MCF 10A (cell line): ENCODE data around the gene CEP112. TPM values are rescaled to one million over a fixed set of nuclear protein-coding genes. Genes with fewer than 3 reads are reported as not detected.

Source experiments
- BruUV-seq: library from RNA; stranded (reverse); fragments of 400-500 nt; replicated peaks from 2 replicates; lab custom pipeline; 2021; lab: Mats Ljungman, UMichigan
- CTCF ChIA-PET: fragments of 300-600 bp; sonication (Branson Sonifier 250); formaldehyde crosslinking; extraction: SDS; loops from one replicate; lab custom pipeline; 2021; ENCODE audit warnings: antibody characterized with exemption, inconsistent platforms; lab: Yijun Ruan, JAX
- POLR2A ChIA-PET: fragments of 300-600, 350-650 bp; sonication (Branson Sonifier 250); formaldehyde crosslinking; extraction: SDS; loops from one replicate; lab custom pipeline; 2020; ENCODE audit warnings: antibody characterized with exemption, inconsistent platforms; lab: Yijun Ruan, JAX
- DNase-seq: peaks from one replicate; pipeline ENCODE4 v3.0.0-alpha.2; 2018; ENCODE audit not compliant: unreplicated experiment
- H3K27ac Mint-ChIP-seq: one replicate; pipeline ENCODE4 v1.8.0; 2022; ENCODE audit warnings: mild to moderate bottlenecking, low read depth, mixed read lengths; ENCODE audit not compliant: unreplicated experiment
- H3K27me3 Mint-ChIP-seq: one replicate; pipeline ENCODE4 v1.8.0; 2022; ENCODE audit warnings: mixed read lengths; ENCODE audit not compliant: insufficient read depth, unreplicated experiment
- H3K36me3 Mint-ChIP-seq: one replicate; pipeline ENCODE4 v1.8.0; 2022; ENCODE audit warnings: mild to moderate bottlenecking, moderate library complexity, mixed read lengths; ENCODE audit not compliant: insufficient read depth, unreplicated experiment
- H3K4me1 Mint-ChIP-seq: one replicate; pipeline ENCODE4 v1.8.0; 2022; ENCODE audit warnings: mixed read lengths; ENCODE audit not compliant: insufficient read depth, unreplicated experiment
- H3K4me3 Mint-ChIP-seq: one replicate; pipeline ENCODE4 v1.8.0; 2022; ENCODE audit warnings: mild to moderate bottlenecking, moderate library complexity, mixed read lengths; ENCODE audit not compliant: unreplicated experiment
- H3K9me3 Mint-ChIP-seq: one replicate; pipeline ENCODE4 v1.8.0; 2022; ENCODE audit warnings: mixed read lengths; ENCODE audit not compliant: unreplicated experiment
- intact Hi-C: fragments of 100-400 bp; cut with micrococcal nuclease; formaldehyde crosslinking; loops from 2 replicates; pipeline ENCODE4 v1.14.1; 2022
- total RNA-seq: library from RNA; stranded (reverse); gene quantifications from 2 replicates; pipeline ENCODE4 v1.2.3, GENCODE V29; 2022
- TF ChIP-seq, protein P1 (sequence below): fragments of 200-600 bp; IDR thresholded peaks from one replicate; pipeline ENCODE4 v1.8.0; 2022; ENCODE audit warnings: antibody characterized with exemption, mild to moderate bottlenecking; ENCODE audit not compliant: unreplicated experiment

CEP112 gene
- total RNA-seq, 1 experiment from 2014 or later = 8.1 TPM

DNA sequence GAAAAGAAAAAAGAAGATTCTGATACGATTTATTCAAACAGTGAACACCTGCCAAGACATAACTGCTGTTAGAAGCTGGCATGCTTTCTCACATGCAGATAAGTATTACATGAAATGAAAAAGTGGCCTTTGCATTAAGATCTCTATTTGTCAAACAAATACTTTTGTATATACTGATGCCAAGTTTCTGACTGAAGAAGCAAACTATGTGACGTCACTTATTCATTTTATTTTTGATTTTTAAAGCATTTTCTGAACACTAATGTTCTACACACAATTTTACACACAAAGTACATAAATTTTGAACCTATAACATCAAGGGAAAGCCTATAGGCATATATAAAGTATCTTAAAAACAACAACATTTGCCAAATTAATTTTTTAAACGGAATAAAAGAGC lies 153.8 kb downstream of the CEP112 start:
- Mint-ChIP-seq H3K36me3 (no peaks in the 10 kb centered on the region), H3K4me1 (no peaks in the 10 kb centered on the region), H3K27me3 (no peaks in the 10 kb centered on the region), H3K9me3 (no peaks in the 10 kb centered on the region), H3K4me3 (no peak overlapping the region), H3K27ac (no peak overlapping the region)
- intact Hi-C loops = no loop called here
- POLR2A ChIA-PET = no interaction called here
- DNase-seq = no peak
- TF ChIP-seq, protein P1, sequence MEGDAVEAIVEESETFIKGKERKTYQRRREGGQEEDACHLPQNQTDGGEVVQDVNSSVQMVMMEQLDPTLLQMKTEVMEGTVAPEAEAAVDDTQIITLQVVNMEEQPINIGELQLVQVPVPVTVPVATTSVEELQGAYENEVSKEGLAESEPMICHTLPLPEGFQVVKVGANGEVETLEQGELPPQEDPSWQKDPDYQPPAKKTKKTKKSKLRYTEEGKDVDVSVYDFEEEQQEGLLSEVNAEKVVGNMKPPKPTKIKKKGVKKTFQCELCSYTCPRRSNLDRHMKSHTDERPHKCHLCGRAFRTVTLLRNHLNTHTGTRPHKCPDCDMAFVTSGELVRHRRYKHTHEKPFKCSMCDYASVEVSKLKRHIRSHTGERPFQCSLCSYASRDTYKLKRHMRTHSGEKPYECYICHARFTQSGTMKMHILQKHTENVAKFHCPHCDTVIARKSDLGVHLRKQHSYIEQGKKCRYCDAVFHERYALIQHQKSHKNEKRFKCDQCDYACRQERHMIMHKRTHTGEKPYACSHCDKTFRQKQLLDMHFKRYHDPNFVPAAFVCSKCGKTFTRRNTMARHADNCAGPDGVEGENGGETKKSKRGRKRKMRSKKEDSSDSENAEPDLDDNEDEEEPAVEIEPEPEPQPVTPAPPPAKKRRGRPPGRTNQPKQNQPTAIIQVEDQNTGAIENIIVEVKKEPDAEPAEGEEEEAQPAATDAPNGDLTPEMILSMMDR = no peak
- no TSS peak for BruUV-seq
- CTCF ChIA-PET = no interaction called here

DNA sequence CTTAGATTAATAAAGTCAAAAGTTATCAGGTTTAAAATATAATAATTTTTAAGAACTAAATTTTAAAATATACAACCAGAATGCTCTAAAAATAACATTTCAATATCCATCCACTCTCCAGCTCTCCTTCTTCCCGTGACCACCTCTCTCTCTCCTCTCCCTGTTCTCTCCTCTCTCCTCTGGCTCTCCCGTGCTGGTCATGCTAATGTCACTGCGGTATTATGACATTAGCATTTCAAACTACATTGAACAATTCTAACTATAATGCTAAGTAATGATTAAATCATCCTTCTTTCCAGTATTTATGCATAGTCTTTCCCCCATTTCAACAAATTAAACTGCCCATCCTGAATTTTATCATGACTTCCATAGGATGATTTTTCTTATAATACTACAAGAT lies 154.7 kb downstream of the CEP112 start:
- Mint-ChIP-seq H3K27me3 (no peaks in the 10 kb centered on the region), H3K9me3 (no peaks in the 10 kb centered on the region), H3K27ac (no peak overlapping the region), H3K4me3 (no peak overlapping the region), H3K4me1 (no peaks in the 10 kb centered on the region), H3K36me3 (no peaks in the 10 kb centered on the region)
- TF ChIP-seq, protein P1 = no peak
- intact Hi-C loops = no loop called here
- DNase-seq = no peak
- ChIA-PET CTCF (no interaction called here), POLR2A (no interaction called here)
- no TSS peak for BruUV-seq

GRCh38 chr17:66032082-66032712 lies 159.7 kb downstream of the CEP112 start:
- no peak for DNase-seq
- intact Hi-C loops = no loop called here
- ChIA-PET POLR2A (no interaction called here), CTCF (interaction anchor here (0.6 kb wide), 1 partner anchor 21 kb away, joined by 6 read pairs; no protein-coding TSS in a partner anchor)
- no peaks in the 10 kb centered on the region for H3K4me1 Mint-ChIP-seq
- no TSS peak for BruUV-seq
- no peaks in the 10 kb centered on the region for H3K9me3 Mint-ChIP-seq
- H3K36me3 Mint-ChIP-seq = no peaks in the 10 kb centered on the region
- no peak overlapping the region for H3K27ac Mint-ChIP-seq
- TF ChIP-seq, protein P1 = no peak
- no peak overlapping the region for H3K4me3 Mint-ChIP-seq
- H3K27me3 Mint-ChIP-seq = no peaks in the 10 kb centered on the region

DNA sequence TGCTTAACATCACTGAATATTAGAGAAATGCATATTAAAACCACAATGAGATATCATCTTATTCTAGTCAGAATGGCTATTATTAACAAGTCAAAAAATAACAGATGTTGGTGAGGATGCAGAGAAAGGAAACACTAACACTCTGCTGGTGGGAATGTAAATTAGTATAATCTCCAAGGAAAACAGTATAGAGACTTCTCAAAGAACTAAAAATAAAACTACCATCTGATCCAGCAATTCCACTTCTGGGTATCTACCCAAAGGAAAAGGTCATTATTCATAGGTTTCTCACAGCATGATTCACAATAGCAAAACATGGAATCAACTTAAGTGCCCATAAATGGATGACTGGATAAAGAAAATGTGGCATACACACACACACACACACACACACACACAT lies 166.4 kb downstream of the CEP112 start:
- Mint-ChIP-seq H3K27me3 (no peaks in the 10 kb centered on the region), H3K4me3 (no peak overlapping the region), H3K27ac (no peak overlapping the region), H3K4me1 (no peaks in the 10 kb centered on the region), H3K36me3 (no peaks in the 10 kb centered on the region), H3K9me3 (peaks cover 15% of the 10 kb centered on the region)
- intact Hi-C loops = no loop called here
- POLR2A ChIA-PET = interaction anchor here (0.6 kb wide), 1 partner anchor 38 kb away, joined by 5 read pairs; no protein-coding TSS in a partner anchor
- TF ChIP-seq, protein P1 = no peak
- no TSS peak for BruUV-seq
- no peak for DNase-seq
- CTCF ChIA-PET = interaction anchor here (0.7 kb wide), 1 partner anchor 642 kb away, joined by 4 read pairs; no protein-coding TSS in a partner anchor
